NCI-H526 treated with DMSO at 0.1 percent for 48 hours (cell line): ENCODE data around the gene ABHD15.
"Not testable (repeated sequence)": the region's sequence is repeated elsewhere in the genome, so short reads cannot be mapped to it uniquely, and the experiment has no call there.

Experiments
- DNase-seq: peaks from one replicate; lab custom pipeline; 2025; lab: John Stamatoyannopoulos, UW

Gene ABHD15

DNA sequence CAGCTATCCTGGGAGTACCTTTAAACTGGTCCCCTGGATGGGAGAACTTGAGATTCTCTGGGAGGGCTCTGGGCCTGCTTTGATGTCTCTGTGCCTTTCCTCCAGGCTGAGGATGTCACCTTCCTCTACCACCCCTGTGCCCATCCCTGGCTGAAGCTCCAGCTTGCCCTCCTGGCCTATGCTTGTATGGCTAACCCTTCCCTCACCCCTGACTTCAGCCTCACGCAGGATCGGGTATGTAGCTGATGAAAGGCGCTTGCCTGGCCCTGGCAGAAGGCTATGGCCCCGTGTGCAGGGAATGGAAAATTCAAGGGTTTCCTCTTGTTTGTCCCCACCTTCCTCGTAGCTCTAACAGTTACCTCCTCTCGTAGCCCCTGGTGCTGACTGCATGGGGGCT is 4.6 kb upstream of the ABHD15 start:
- no peak for DNase-seq

DNA sequence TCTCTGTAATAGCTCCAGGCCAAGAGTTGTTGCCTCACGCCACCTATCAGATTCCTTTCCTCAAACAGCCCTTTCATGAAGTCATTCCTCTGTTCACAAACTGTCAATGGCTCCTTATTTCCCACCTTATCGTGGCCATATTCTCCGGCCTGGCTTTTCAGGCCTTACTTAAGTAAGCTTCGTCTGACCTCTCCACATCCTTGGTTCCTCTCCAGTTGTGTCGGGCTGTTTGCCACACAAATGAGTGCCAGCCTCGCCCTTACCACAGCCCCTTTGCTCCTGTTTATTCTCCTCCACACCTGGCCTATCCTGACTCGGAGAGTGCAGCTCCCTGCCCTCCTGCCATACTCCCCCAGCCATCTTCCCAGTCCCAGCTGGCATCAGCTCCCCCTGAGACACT is 3.7 kb upstream of the ABHD15 start:
- DNase-seq, result no peak

DNA sequence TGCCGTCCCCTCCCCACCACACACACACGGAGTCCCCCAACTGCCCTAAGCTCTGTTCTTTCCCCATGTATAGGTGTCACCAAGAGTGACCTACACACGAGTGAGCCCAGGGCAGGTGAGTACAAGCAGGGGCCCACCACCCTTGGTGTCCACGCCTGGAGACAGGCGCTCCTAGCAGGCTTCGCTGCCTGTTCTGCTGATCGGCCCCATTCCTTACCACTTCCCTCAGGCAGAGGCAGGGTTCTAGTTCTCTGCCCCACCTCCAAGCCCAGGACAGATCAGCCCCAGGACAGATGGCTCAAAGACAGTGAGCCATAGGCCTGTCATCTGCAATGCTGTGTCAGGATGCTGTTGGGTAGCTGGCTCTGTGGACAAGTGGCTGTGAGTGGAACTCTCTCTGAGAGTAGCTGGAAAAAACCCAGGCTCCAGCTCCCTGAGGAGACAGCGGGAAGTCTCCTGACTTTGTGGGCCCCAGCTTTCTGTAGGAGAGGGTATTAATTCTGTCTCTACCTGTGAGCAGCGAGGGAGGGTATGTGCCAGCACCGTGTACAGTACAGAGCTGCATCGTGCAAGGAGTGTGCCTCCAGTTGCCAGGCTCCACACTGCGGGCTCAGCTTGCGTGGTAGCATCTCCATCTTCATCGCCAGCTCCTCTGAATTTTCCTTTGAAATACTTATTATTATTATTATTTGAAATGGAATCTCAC is 2.6 kb upstream of the ABHD15 start:
- DNase-seq, result no peak

DNA sequence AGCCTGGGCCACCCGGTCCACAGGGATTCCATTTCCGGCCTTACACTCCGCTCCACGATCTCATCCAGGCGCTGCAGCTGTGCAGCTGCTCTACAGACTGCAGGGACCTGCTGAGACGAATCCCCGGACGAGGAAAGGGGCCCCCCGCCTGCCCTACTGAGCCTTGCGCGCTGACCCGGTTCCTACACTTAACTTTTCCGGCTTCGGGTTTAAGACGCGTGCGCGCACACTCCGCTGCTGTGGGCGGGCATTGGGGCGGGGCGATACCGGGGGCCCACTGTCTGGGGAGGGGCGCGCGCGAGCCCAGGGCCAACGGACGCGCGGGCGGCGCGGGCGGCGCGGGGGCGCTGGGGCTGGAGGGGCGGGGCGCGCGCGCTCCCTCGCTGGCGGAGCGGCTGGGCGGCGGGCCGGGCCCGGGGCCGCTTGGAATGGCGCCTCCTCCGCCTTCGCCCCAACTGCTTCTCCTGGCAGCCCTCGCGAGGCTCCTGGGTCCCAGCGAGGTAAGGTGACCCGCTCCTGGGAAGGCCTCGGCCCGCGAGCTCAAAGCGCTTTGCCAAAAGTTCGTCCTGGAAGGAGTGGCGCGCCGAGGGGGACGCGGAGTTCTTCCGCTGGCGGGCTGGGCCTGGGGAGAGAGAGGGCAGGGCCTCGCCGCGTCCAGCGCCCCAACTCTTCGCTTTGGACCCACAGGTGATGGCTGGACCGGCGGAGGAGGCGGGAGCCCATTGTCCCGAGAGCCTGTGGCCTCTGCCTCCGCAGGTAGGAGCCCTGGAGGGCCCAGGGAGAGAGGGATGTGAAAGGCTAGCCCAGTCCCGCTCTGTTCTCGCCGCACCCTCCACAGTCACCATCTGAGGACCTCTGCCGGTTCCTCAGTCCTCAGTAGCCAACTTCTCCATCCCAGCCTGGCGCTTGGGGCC is 1.8 kb upstream of the ABHD15 start, which contains the start of gene TP53I13:
TP53I13 (plus strand) TSS at position 371 of the 914 bp plus-strand sequence; CDS start at position 429, 58 bp downstream.
- peak; percentile 94 for DNase-seq

DNA sequence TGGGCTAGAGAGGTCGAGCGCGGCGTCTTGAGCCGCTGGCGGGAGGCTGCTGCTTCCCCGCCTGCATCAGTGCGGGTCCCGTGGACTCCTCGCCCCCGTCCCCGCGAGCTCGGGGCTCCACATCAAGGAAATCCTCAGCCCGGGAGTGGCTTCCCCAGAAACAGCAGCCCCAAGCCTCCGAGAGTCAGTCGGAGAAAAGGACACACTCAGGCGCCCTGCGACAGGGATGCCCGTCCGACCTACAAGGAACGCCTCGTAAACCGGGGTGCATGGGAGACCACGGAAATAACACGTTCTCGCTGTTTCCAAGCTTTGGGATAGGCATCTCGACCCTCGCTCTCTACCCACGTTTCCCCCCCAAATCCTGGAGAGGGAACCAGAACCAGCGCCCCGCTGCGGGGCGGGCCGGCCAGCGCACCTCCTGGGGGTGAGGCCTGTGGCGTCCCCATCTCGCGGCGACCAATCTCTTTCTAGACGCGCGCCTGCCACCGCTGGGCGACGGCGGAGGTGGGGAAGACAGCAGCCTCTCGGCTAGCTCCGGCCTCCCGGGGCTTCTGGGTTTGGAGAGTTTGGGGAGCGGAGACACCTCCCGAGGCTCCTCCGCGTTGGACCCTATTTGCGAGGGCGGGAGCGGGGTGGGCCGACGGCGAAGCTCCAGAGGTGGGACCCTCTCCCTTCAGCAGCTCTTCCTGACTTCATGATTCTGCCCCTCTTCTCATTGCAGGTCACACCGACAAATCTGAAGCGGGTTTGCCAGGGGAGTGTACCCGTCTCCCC is 905 bp upstream of the ABHD15 start:
- peak; percentile 91 for DNase-seq

DNA sequence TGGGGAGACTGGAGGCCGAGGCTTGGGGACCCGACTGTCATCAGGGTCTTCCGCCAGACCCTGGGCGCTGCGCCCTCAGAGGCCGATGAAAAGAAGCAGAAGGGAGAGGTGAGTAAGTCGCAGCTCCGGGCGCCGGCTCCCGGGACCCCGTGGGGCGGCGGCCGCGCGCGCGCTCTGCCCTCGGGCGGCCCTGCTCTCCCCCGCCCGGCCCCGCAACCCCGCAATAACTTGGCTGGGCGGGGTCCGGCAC is 392 bp upstream of the ABHD15 start:
- DNase-seq, result no peak

DNA sequence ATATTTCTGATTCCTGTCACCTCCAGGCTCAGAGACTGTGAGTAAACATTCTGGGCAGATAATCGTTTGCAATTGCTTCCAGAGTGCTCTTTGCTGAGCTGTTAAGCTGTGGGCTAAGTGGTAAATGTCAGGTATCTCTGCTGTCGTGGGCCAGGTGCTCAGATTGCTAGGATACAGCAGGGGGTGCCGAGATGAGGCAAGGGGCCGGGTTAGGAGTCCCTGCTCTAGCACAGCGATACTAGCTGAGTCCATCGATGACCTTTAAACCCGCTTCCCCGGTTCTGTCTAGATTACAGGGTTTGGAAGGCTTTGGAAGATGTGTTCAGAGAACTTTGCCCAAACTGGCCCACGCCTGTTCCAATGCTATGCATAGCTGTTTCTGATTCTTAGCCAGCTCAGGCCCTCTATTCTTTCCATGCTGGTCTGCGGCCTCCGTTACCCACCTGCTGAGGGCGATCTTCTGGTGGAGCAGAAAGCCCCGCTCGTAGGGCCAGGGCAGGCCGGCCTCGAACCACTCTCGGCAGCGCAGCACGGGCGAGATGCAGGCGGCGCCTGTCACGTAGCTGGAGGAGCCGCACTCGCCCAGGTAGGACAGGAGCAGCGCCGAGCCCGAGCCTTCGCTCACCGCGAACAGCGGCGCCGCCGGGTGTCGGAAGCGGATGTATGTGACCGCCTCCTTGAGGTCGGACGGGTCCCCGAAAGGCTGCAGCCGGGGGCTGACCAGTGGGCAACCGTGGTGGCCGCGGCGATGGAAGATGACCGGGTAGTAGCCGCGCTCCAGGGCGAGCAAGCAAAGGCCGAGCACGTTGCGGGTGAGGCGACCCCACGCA is 979 bp downstream of the ABHD15 start:
- peak; percentile 66 for DNase-seq

DNA sequence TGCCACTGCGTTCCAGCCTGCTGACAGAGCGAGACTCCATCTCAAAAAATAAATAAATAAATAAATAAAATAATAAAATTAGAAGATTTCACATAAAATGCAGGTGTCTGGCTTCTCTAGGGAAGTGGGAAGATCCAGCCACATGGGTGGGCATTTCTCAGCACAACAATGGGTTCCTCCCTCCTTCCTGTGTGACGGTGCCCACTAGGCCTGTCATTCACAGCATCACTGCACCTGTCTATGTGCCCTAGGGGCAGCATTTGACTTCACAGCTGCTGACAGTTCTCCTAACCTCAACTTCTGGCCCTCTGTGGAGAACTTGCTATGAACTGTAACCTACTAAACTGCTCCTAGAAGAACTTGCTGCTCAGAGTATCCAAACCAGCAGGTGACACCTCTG is 3.0 kb downstream of the ABHD15 start:
- DNase-seq, result no peak

DNA sequence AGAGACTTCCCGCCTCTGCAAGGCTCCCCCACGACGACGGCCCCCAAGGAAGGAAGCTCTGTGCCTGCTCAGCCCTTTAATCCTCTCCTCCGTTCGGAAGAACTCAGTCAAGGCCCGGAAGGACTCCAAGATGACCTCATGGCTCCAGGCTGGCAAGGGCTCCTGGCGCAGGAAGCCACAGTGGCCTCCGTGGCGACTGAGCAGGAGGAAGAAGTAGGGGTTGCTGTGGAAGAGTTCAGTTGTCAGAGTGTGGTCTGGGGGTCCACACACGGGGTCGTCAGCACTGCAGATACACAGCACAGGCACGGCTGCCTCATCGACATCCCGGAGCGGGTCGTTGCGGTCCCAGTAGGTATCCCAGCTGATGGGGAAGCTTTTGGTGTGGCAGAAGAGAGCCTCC is 4.2 kb downstream of the ABHD15 start:
- no peak for DNase-seq

DNA sequence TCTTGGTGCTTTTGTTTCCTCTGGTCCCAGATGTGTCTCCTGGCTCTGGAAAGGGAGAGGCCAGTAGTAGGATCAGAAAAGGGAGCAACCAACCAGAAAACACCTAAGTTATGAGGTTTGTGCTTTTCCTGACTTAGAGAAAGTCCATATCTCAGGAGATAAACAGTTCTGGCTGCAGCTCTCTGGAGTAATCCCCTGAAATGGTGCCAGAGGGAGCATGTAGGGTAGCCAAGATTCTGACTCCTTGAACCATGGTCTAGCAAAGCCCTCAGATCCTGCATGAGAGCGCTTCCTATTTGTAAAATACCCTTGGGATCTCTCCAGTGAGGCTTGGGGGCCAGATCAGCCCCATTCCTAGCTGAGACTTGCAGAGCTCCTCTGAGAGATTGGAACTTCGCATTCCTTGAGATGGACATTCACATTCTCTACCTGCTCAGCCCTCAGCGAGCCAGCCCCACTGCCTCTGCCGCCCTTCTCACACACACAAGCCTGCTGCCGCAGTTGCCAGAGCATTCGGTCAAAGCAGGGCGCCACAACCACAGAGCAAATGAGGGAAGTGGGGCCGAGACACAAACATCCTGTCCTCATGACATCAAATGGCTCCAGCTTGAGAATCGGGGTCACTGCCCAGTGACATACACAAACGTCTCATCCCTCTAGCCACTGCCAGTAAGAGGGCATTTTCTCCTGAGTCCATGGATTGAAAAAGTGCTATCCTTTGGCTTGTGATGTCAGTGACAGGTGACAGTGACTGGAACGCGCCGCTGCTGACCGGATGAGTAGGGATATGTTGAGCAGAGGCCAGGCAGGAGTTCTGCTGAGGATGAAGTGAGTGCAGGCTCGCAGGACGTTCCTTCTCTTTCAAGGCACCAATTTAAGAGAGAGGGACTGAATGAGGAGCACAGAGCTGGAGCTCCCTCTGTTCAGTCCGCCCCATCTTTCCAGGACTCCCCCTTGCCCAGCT is 5.0 kb downstream of the ABHD15 start:
- DNase-seq, result no peak

DNA sequence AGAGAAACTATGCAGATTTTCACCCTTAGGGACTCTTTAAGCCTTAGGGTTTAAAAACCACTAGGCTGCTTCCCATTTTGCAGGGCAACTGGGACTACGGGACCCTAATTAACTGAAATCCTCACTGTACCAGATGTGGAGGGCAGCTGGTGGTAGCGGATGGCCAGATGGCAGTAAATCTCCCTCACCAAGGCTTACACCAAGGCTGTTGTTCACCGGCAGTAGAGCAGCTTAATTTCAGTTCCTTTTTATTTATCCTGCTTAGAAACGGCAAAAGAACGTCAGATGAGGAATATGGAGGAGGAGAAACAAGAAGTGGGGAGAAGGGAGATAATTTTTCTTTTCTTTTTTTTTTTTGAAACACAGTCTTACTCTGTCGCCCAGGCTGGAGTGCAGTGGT is 6.5 kb downstream of the ABHD15 start:
- no peak for DNase-seq

DNA sequence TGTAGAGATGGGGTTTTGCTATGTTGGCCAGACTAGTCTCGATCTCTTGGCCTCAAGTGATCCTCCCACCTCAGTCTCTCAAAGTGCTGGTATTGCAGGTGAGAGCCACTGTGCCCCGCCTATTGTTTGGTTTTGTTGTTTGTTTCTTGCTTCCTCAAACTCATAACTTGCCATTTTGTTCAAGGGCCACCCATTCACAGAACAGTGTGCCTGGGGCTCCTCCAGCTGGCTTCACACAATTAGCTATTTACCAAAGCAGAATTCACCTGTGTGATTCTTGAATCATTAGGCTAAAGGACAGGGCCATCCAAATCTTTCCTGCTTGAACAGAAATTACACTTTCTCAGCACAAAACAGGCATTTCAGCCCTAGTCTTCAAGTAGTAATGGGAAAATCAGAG is 7.2 kb downstream of the ABHD15 start:
- DNase-seq, result no peak

DNA sequence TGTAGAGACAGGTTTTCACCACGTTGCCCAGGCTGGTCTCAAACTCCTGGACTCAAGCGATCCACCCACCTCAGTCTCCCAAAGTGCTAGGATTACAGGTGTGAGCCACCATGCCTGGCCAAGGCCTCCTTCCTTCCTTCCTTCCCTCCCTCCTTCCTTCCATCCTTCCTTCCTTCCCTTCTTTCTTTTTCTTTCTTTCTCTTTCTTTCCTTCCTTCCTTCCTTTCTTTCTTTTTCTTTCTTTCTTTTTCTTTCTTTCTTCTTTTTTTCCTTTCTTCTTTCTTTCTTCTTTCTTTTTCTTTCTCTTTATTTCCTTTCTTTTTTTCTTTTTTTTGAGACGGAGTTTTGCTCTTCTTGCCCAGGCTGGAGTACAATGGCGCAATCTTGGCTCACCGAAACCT is 8.7 kb downstream of the ABHD15 start:
- not testable (repeated sequence) for DNase-seq

DNA sequence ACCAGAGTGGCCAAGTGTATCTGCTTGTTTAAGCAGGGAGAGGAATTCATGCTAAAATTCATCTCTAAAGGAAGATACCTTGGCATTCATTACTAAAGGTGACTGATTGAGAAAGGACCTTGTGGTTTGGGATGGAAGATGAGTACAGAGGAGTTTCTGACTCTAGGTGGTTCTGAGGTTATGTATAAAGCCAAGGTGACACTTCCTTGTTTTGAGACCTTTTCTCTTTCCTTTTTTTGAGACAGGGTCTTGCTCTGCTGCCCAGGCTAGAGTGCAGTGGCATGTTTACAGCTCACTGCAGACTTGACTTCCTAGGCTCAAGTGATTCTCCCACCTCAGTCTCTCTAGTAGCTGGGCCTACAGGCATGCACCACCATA is 9.1 kb downstream of the ABHD15 start:
- DNase-seq, result no peak

DNA sequence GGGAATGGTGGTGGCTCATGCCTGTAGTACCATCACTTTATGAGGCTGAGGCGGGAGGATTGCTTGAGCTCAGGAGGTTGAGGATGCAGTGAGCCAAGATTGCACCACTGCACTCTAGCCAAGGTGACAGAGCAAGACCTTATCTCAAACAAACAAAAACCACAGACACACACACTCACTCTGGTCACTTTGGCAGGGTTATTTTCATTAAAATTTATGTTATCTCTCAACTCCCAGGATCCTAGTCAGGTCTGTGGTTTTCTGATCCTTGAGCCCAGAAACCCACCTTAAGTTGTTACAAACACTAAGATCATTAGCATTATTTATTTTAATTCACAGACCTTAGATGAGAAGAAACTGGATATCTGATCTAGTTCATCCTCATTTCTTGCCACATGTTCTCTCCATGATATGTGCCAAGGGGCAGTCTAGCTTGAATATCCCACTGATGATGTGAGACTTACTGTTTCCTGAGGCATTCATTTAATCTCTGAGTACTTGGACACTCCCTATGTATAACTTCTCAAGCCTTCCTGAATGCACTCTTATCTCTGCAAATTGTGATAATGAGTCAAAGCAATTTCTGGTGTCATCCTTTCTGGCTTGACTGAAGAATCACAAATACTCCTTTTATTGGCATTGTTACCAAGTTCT is 9.6 kb downstream of the ABHD15 start:
- no peak for DNase-seq

DNA sequence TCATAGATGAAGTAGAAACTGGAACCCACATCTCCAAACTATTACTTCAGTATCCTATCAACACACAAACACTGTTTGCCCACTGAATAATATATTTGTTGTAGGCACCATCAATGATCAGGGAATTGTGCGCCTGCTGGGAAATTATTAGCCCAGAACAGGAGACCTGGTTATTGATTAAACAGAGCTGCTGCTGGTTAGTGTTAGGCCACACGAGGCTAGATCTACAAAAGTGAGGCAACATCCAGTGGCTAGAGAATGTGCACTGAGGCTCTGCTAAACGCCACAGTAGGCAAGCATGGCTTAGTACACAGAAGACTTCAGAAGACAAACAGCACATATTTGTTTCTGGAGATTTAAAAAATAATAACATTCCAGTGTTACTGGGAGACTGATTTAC is 11.0 kb downstream of the ABHD15 start:
- DNase-seq, result no peak

DNA sequence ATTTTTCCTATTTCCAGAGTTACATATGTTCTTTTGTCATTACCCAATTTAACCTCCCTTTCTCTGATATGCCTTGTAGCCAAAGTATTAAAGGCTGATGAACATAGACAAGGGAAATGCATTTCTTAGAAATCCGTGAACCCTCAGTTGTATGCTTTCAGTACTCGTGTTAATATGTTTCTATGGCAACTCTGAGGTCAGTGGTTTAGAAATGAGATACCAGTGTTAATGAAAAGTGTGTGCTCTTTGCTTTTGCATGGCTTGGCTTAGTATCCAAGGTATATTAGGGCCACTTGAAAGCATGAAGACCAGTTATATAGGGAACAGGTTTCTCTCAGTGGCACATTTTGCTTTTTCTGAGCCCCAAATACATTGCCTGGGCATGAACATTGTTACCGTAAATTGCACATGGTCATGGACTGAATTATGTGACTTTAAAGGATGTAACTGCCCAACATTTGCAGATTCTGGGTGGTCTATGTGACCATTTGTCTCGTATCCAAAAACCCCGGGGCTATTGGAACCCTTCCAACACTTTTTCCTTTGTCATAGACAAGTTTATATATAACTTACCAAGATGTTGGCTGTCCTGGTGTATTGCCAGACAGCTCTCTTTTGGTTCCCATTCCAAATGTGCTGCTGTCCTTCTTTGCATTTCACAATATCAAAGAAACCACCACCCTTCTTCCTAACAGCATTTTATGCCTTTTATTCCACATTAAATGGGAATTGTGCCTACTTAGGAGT is 17.5 kb downstream of the ABHD15 start:
- no peak for DNase-seq

DNA sequence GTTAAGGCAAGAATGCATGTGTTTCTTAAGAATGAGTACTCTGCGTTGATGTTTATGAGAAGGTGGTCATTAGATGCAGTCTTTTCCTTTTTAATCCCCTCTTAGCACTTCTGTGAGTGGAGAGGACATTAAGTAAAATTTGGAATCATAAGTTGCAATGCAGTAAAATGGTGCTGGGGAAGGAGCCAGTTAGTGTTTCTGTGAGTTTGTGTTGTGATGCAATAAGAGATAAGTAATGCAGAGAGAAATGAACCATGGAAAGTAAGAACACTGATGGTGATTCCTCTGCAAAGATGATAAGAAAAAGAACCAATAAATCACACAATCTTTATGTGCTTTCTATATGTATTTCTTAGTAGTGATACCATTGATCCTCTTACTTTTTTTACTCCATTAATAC is 20.0 kb downstream of the ABHD15 start:
- no peak for DNase-seq

DNA sequence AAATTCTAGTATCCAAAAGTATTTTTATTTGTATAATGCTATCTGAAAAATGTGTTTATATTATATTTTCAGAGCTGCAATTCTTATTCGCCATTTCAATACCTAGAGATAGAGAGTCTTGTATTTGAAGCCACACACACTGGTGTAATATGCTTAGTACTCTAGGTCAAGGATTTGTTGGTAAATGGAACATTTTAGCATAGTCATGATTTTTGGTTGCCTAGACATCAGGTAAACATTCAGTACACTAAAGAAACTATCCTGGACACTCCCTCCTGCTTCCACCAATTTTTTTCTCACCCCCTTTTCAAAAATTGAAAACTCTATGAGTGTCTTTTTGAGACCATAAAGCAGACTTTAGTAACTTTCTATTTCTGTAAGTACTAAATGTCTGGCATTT is 20.8 kb downstream of the ABHD15 start:
- DNase-seq, result no peak

DNA sequence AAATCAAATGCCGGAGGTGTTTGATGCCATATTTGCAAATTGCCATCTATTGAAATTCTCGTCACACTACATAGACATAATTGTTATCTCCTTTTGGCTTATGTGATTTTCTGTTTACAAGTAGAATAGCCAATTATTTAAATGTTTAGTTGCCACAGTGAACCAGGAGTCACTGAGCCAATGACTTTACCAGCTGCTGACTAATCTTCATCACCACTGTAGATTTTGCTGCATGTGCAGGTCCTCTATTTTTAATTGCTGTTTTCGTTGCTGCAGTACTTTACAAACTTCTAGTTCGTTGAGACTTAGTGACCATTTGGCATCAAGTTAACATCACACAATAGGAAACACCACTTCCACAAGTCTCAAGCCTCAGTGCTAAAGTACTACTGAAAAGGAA is 22.8 kb downstream of the ABHD15 start:
- DNase-seq, result no peak
